Chondrocyte (in vitro differentiated cells): Measurements from ENCODE around the gene TNNT2. TPM values are rescaled to one million over a fixed set of nuclear protein-coding genes. Genes with fewer than 3 reads are reported as not detected.

Experiments
- DNase-seq: peaks from one replicate; pipeline ENCODE4 v3.0.0; 2021; ENCODE audit warnings: mixed read lengths, low spot score
- H3K27ac Mint-ChIP-seq: one replicate; pipeline ENCODE4 v1.8.0; 2021; ENCODE audit warnings: mild to moderate bottlenecking, moderate library complexity, mixed read lengths; ENCODE audit not compliant: unreplicated experiment
- H3K27me3 Mint-ChIP-seq: 2 replicates; pipeline ENCODE4 v1.8.0; 2021; ENCODE audit warnings: low read depth, mixed read lengths
- H3K36me3 Mint-ChIP-seq: 2 replicates; pipeline ENCODE4 v1.8.0; 2021; ENCODE audit warnings: low read depth, mixed read lengths
- H3K4me1 Mint-ChIP-seq: 2 replicates; pipeline ENCODE4 v1.8.0; 2021; ENCODE audit warnings: low read depth, mild to moderate bottlenecking, mixed read lengths
- H3K4me3 Mint-ChIP-seq: one replicate; pipeline ENCODE4 v1.8.0; 2021; ENCODE audit warnings: mild to moderate bottlenecking, moderate library complexity, mixed read lengths; ENCODE audit not compliant: unreplicated experiment
- H3K9me3 Mint-ChIP-seq: 2 replicates; pipeline ENCODE4 v1.8.0; 2021; ENCODE audit warnings: low read depth, mixed read lengths
- CTCF ChIP-seq: fragments of 200-600 bp; sonication (generic); IDR thresholded peaks from 2 replicates; pipeline ENCODE4 v1.5.0; 2021; ENCODE audit warnings: antibody characterized with exemption, mild to moderate bottlenecking, moderate library complexity
- total RNA-seq: library from RNA; stranded (reverse); gene quantifications from 3 replicates; pipeline ENCODE4 v1.2.1, GENCODE V29; 2021

Gene TNNT2
- total RNA-seq, 1 donor from 2014 or later = 21.6 TPM

- Mint-ChIP-seq H3K9me3 (peaks cover 4% of the 10 kb centered on the region), H3K27me3 (peaks cover 8% of the 10 kb centered on the region), H3K4me1 (no peaks in the 10 kb centered on the region), H3K4me3 (no peak overlapping the region), H3K27ac (no peak overlapping the region), H3K36me3 (peaks cover 3% of the 10 kb centered on the region)
- no peak for TF ChIP-seq CTCF
- peak; percentile 44 for DNase-seq
These were observed 41.6 kb downstream of the TNNT2 start for GRCh38 chr1:201335901-201336300.

- Mint-ChIP-seq H3K27me3 (peaks cover 8% of the 10 kb centered on the region), H3K4me1 (peaks cover 2% of the 10 kb centered on the region), H3K27ac (no peak overlapping the region), H3K36me3 (peaks cover 3% of the 10 kb centered on the region), H3K9me3 (peaks cover 1% of the 10 kb centered on the region), H3K4me3 (no peak overlapping the region)
- DNase-seq = peak; percentile 32
- TF ChIP-seq CTCF = no peak
These were observed 42.2 kb downstream of the TNNT2 start for GRCh38 chr1:201335174-201335870.

- peak; percentile 37 for DNase-seq
- Mint-ChIP-seq H3K27me3 (peaks cover 3% of the 10 kb centered on the region), H3K27ac (no peak overlapping the region), H3K36me3 (peaks cover 3% of the 10 kb centered on the region), H3K4me1 (peaks cover 10% of the 10 kb centered on the region), H3K9me3 (no peaks in the 10 kb centered on the region), H3K4me3 (no peak overlapping the region)
- no peak for TF ChIP-seq CTCF
These were observed 42.9 kb downstream of the TNNT2 start for GRCh38 chr1:201334325-201335173.

- TF ChIP-seq CTCF = no peak
- no peaks in the 10 kb centered on the region for H3K27me3 Mint-ChIP-seq
- peaks cover 15% of the 10 kb centered on the region for H3K4me1 Mint-ChIP-seq
- H3K9me3 Mint-ChIP-seq = no peaks in the 10 kb centered on the region
- no peak overlapping the region for H3K27ac Mint-ChIP-seq
- no peak overlapping the region for H3K4me3 Mint-ChIP-seq
- peak; percentile 50 for DNase-seq
- H3K36me3 Mint-ChIP-seq = no peaks in the 10 kb centered on the region
These were observed 44.7 kb downstream of the TNNT2 start for GRCh38 chr1:201332616-201333335.

GRCh38 chr1:201332021-201332420 is 45.5 kb downstream of the TNNT2 start:
- Mint-ChIP-seq H3K4me3 (no peak overlapping the region), H3K27me3 (no peaks in the 10 kb centered on the region), H3K4me1 (peaks cover 15% of the 10 kb centered on the region), H3K9me3 (no peaks in the 10 kb centered on the region), H3K36me3 (peaks cover 1% of the 10 kb centered on the region), H3K27ac (no peak overlapping the region)
- TF ChIP-seq CTCF = no peak
- peak; percentile 57 for DNase-seq
